HFF-Myc (cell line): ENCODE measurements around the gene CNOT1.
"Not testable (repeated sequence)": the region's sequence is repeated elsewhere in the genome, so short reads cannot be mapped to it uniquely, and the experiment has no call there.

Experiments
- DNase-seq: peaks from one replicate; pipeline ENCODE4 v3.0.0-alpha.2; 2011; ENCODE audit warnings: low read depth; ENCODE audit errors: extremely low read depth
- H3K4me3 ChIP-seq: replicated peaks from 2 replicates; pipeline ENCODE4 v1.5.1; 2011; ENCODE audit warnings: low read depth, mild to moderate bottlenecking, control low read depth, low read length
- TF ChIP-seq, protein P1 (sequence below): IDR thresholded peaks from 2 replicates; pipeline ENCODE4 v1.5.1; 2012; ENCODE audit warnings: mild to moderate bottlenecking, low read depth, low read length, control low read depth; ENCODE audit errors: missing control alignments

CNOT1 gene

DNA sequence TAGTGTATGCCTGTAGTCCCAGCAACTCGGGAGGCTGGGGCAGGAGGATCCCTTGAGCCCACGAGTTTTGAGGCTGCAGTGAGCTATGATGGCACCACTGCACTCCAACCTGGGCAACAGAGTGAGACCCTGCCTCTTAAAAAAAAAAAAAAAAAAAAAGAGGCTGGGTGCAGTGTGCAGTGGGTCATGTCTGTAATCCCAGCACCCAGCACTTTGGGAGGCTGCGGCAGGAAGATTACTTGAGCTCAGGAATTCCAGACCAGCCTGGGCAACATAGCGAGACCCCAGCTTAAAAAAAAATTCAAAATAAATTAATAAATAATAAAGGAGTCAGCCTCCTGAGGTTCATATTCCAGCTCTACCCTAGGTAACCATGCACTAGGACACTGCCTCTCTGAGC, 9.6 kb upstream of the CNOT1 start:
- DNase-seq: no peak
- TF ChIP-seq, protein P1, sequence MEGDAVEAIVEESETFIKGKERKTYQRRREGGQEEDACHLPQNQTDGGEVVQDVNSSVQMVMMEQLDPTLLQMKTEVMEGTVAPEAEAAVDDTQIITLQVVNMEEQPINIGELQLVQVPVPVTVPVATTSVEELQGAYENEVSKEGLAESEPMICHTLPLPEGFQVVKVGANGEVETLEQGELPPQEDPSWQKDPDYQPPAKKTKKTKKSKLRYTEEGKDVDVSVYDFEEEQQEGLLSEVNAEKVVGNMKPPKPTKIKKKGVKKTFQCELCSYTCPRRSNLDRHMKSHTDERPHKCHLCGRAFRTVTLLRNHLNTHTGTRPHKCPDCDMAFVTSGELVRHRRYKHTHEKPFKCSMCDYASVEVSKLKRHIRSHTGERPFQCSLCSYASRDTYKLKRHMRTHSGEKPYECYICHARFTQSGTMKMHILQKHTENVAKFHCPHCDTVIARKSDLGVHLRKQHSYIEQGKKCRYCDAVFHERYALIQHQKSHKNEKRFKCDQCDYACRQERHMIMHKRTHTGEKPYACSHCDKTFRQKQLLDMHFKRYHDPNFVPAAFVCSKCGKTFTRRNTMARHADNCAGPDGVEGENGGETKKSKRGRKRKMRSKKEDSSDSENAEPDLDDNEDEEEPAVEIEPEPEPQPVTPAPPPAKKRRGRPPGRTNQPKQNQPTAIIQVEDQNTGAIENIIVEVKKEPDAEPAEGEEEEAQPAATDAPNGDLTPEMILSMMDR: no peak
- no peak overlapping the region for H3K4me3 ChIP-seq

GRCh38 chr16:58638148-58639036, 8.8 kb upstream of the CNOT1 start:
- DNase-seq: peak; percentile 74
- TF ChIP-seq, protein P1: peak; percentile 52
- H3K4me3 ChIP-seq: no peak overlapping the region

- H3K4me3 ChIP-seq, DNase-seq: not testable (repeated sequence)
Measured at GRCh38 chr16:58637021-58637420, 7.4 kb upstream of the CNOT1 start.

DNA sequence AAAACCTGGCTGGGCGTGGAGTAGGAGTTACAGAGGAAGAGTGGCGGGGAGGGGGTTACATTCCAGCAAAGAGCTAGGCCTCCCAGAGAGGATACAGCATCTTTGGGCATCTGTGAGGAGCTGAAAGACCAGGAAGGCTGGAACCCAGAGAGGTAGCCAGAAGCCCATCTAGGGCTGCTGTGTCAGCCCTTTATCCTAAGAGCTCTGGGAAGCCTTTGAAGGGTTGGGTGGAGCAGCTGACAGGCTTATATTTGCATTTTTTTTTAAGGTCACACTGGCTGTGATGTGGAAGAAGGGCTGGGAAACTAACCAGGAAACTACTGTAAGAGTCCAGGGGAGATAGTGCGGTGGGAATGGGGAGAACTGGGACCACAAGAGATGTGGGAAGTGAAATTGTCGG, 6.8 kb upstream of the CNOT1 start:
- no peak overlapping the region for H3K4me3 ChIP-seq
- DNase-seq: no peak
- TF ChIP-seq, protein P1: no peak

DNA sequence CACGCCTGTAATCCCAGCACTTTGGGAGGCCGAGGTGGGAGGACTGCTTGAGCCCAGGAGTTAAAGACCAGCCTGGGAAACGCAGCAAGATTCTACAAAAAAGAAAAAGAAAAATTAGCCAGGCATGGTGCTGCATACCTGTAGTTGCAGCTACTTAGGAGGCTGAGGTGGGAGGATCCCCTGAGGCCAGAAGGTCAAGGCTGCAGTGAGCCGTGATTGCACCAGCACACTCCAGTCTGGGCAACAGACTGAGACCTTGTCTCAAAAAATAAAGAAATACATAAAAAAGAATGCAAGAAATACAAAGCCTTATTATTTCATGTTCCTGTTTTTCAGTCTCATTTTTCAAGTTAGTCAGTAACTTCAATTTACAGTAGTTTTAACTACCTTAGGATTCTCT, 5.9 kb upstream of the CNOT1 start:
- TF ChIP-seq, protein P1: no peak
- H3K4me3 ChIP-seq: no peak overlapping the region
- no peak for DNase-seq

GRCh38 chr16:58634265-58634802, 4.7 kb upstream of the CNOT1 start:
- H3K4me3 ChIP-seq: no peak overlapping the region
- DNase-seq: no peak
- TF ChIP-seq, protein P1: no peak

DNA sequence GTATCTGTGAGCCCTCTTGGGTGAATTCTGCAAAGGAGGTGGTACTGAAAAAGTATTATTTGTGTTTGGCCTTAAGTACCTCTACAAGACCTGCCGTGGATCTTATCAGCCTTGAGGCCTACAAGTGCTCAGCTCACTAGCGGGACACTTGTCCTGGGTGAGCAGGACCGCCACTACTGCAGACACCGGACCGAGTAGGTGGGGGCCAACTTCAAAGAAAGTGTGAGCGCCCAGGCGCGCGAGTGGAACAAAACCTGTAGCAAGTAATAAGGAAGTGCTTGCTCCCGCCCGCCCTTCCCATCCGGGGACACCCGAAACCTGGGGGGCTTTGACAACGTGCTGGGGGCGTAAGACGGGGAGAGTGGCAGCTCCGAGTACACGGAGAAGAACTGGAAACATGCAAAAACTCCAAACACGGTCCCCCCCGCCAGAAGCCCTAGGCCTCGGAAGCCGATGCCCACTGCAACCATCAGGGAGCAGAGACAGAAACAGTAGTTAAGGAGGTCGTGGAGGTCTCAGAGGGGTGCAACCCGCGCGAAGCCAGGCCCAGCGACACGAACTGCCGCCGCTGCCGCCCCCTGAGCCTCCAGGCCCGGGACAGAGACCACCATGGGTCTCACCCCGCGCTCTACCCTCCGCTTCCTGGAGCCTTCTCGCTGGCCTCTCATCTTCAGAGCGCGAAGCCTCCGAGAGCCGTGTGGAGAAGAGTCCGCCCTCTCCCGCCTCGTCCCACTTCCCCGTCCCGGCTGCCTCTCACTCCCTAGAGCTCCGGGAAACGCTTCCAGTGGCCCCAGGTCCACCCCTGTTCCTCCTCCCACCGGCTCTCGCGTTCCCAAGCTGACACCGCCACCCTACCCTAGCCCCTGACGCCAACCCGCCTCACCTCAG, 537 bp downstream of the CNOT1 start:
- peak overlapping the region; percentile 80 for H3K4me3 ChIP-seq
- TF ChIP-seq, protein P1: no peak
- no peak for DNase-seq
